ENCODE data around the gene INTS11. TPM values are rescaled to one million over a fixed set of nuclear protein-coding genes. Genes with fewer than 3 reads are reported as not detected.

INTS11 gene
- total RNA-seq, 1 donor from 2014 or later = 66.3 TPM

DNA sequence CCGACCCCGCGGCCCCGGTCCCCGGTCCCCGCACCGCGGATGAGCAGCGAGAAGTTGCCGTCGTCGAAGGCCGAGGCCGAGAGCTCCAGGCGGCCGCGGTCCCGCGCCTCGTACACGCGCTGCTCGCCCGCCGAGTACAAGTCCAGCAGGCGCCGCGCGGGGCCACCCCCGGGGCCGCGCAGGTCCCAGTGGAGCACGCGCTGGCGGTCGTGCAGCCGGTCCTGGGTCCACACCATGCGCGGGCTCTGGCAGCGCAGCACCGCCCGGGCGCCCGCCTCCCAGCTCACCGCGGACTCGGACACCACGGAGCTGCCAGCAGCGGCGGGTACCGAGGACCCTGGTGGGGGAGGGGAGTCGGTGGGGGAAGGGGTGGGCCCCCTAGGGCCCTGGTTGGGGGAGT, 31.0 kb upstream of the INTS11 start:
- FAIRE-seq (no peak), DNase-seq (ENCODE audit: low read depth) (no peak)
- TF ChIP-seq, protein P1, sequence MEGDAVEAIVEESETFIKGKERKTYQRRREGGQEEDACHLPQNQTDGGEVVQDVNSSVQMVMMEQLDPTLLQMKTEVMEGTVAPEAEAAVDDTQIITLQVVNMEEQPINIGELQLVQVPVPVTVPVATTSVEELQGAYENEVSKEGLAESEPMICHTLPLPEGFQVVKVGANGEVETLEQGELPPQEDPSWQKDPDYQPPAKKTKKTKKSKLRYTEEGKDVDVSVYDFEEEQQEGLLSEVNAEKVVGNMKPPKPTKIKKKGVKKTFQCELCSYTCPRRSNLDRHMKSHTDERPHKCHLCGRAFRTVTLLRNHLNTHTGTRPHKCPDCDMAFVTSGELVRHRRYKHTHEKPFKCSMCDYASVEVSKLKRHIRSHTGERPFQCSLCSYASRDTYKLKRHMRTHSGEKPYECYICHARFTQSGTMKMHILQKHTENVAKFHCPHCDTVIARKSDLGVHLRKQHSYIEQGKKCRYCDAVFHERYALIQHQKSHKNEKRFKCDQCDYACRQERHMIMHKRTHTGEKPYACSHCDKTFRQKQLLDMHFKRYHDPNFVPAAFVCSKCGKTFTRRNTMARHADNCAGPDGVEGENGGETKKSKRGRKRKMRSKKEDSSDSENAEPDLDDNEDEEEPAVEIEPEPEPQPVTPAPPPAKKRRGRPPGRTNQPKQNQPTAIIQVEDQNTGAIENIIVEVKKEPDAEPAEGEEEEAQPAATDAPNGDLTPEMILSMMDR (IDR thresholded peaks at IDR 0.05; ENCODE audit: insufficient read depth, low read length, severe bottlenecking) = no peak
- Histone ChIP-seq H3K27me3 (ENCODE audit: control insufficient read depth, insufficient read depth, low read length) (no peaks in the 10 kb centered on the region), H3K36me3 (ENCODE audit: control insufficient read depth, insufficient read depth, low read length) (no peaks in the 10 kb centered on the region), H3K4me3 (ENCODE audit: low read depth, low read length) (no peak overlapping the region)

DNA sequence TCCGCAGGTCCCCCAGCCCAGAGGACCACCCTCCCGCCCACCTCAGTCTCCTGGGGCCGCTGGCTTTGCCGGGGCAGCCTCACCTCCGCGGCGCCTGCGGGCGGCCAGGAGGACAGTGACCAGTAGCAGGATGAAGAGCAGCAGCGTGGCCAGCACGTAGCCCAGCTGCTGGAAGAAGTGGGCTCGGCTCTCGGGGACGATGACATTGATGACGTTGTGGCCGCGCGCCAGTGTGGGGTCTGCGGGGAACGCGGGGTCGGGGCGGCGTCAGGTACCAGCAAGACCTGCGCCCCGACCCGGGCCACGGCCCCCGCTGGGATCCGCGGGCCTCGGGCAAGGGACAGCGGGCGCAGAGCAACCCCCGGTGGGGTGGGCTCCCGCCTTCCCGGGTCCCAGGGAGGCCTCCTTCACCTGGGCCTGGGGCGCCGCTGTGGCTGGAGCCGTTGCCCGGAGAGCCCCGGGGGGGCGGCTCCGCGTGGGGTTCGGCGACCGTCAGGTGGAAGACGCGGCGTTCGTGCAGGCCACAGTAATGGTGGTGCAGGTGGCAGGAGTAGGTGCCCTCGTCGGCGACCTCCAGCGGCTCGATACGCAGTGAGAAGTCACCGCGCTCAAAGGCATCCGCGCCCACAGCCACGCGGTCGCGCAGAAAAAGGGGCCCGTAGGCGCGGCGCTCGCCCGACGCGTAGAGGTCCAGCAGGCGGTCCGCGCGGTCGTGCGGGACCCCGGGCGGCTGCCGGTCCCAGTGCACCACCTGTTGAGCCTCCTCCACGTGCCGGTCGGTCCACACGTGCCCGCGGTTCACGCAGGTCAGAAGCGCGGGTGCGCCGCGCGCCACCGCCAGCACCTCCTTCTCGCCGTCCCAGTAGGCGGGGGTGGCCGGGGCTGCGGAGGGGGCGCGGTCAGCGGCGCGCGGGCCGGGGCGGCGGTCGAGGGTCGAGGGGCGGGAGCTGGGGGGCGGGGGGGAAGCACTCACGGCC, 30.1 kb upstream of the INTS11 start:
- no peak overlapping the region for H3K4me3 ChIP-seq (ENCODE audit: low read depth, low read length)
- DNase-seq (ENCODE audit: low read depth) = no peak
- FAIRE-seq = no peak
- H3K27me3 ChIP-seq (ENCODE audit: control insufficient read depth, insufficient read depth, low read length) = no peaks in the 10 kb centered on the region
- TF ChIP-seq, protein P1 (IDR thresholded peaks at IDR 0.05; ENCODE audit: insufficient read depth, low read length, severe bottlenecking) = no peak
- H3K36me3 ChIP-seq (ENCODE audit: control insufficient read depth, insufficient read depth, low read length) = no peaks in the 10 kb centered on the region

DNA sequence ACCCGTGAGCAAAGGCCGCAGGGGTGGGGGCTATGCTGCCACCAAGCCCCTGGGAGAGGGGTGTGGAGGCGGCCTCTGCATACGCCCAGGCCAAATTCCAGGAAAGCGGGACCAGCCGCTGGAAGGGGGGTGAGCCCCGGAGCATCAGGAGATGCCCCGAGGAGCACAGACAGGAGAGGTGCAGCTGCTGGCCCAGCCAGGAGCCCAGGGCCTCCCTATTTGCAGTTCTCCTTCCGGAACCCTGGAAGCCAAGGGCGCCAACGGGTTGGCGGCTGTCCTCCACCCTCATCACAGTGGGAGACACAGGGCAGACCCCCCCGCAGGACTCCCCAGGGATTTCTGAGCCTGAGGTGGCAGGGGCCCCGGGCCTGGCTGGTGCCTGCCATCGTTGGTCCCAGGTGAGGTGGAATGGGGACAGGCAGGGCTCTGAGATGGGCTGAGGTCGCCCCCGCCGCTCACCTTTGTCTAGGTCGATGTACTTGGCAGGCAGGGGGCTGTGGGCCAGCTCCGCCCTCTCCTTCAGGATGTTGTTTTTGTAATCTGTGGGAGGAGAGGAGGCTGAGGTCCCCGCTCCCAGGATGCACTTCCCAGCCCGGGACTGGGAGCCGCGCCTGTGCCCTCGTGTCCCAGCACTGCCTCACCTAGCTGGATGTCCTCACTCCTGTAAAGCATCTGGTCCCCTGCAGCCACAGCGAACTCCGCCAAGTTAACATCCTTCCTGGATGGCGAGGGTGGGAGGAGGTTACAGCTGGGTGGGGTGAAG, 29.1 kb upstream of the INTS11 start:
- FAIRE-seq (no peak), DNase-seq (ENCODE audit: low read depth) (no peak)
- H3K4me3 ChIP-seq (ENCODE audit: low read depth, low read length) = no peak overlapping the region
- TF ChIP-seq, protein P1 (IDR thresholded peaks at IDR 0.05; ENCODE audit: insufficient read depth, low read length, severe bottlenecking) = no peak
- no peaks in the 10 kb centered on the region for H3K27me3 ChIP-seq (ENCODE audit: control insufficient read depth, insufficient read depth, low read length)
- H3K36me3 ChIP-seq (ENCODE audit: control insufficient read depth, insufficient read depth, low read length) = no peaks in the 10 kb centered on the region

DNA sequence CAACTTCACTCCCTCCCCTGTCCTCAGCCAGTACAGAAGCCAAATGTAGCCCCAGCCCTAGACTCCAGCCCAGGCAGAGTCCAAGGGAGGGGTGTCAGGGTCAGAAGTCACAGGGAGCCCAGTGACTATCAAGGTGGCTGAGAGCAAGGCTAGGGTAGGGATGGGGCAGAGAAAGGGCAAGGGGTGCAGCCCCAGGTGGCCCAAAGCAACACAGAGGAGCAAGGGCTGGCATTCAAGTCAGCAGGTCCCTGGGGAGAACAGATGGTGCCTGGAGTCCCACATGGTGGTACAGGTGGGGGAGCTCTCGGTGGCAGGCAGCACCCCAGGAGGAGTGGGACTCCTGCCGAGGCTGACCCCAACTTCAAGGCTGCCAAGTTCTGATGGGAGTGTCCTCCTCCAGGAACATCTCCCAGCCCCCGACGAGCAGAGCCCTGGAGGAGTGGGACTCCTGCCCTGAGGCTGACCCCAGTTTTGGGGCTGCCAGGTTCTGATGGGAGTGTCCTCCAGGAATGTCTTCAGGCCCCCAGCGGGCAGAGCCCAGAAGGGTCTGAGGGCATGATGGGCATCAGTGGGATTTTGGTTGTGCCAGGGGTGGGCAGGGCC, 28.4 kb upstream of the INTS11 start:
- no peak for FAIRE-seq
- no peak for DNase-seq (ENCODE audit: low read depth)
- H3K27me3 ChIP-seq (ENCODE audit: control insufficient read depth, insufficient read depth, low read length) = no peaks in the 10 kb centered on the region

More for the DNA sequence above, 28.4 kb upstream of the INTS11 start:
- Histone ChIP-seq H3K36me3 (ENCODE audit: control insufficient read depth, insufficient read depth, low read length) (no peaks in the 10 kb centered on the region), H3K4me3 (ENCODE audit: low read depth, low read length) (no peak overlapping the region)
- TF ChIP-seq, protein P1 (IDR thresholded peaks at IDR 0.05; ENCODE audit: insufficient read depth, low read length, severe bottlenecking) = no peak
